Osteocyte (in vitro differentiated cells): ENCODE measurements around the gene LAPTM5. TPM values are rescaled to one million over a fixed set of nuclear protein-coding genes. Genes with fewer than 3 reads are reported as not detected.

Experiments used
- DNase-seq: peaks from one replicate; pipeline ENCODE4 v3.0.0; 2021; ENCODE audit warnings: mixed read lengths; ENCODE audit not compliant: unreplicated experiment; ENCODE audit errors: extremely low spot score
- H3K27ac Mint-ChIP-seq: one replicate; pipeline ENCODE4 v1.8.0; 2021; ENCODE audit warnings: mild to moderate bottlenecking, mixed read lengths; ENCODE audit not compliant: unreplicated experiment
- H3K27me3 Mint-ChIP-seq: one replicate; pipeline ENCODE4 v1.8.0; 2021; ENCODE audit warnings: mixed read lengths; ENCODE audit not compliant: unreplicated experiment
- H3K36me3 Mint-ChIP-seq: one replicate; pipeline ENCODE4 v1.8.0; 2021; ENCODE audit warnings: mixed read lengths; ENCODE audit not compliant: unreplicated experiment
- H3K4me1 Mint-ChIP-seq: one replicate; pipeline ENCODE4 v1.8.0; 2021; ENCODE audit warnings: mixed read lengths; ENCODE audit not compliant: unreplicated experiment
- H3K4me3 Mint-ChIP-seq: one replicate; pipeline ENCODE4 v1.8.0; 2021; ENCODE audit warnings: mild to moderate bottlenecking, moderate library complexity, mixed read lengths; ENCODE audit not compliant: unreplicated experiment
- H3K9me3 Mint-ChIP-seq: one replicate; pipeline ENCODE4 v1.8.0; 2021; ENCODE audit warnings: mixed read lengths; ENCODE audit not compliant: unreplicated experiment
- CTCF ChIP-seq: fragments of 200-600 bp; sonication (generic); IDR thresholded peaks from 2 replicates; pipeline ENCODE4 v1.5.0; 2021; ENCODE audit warnings: antibody characterized with exemption, mild to moderate bottlenecking, moderate library complexity
- total RNA-seq: library from RNA; stranded (reverse); gene quantifications from 2 replicates; pipeline ENCODE4 v1.2.1, GENCODE V29; 2021

Gene LAPTM5
- total RNA-seq, 1 donor from 2014 or later, result not detected

- no peak for DNase-seq
- H3K27ac Mint-ChIP-seq, result no peak overlapping the region
Observed at GRCh38 chr1:30775433-30775975, 17.9 kb upstream of the LAPTM5 start.

GRCh38 chr1:30774550-30775432 lies 17.2 kb upstream of the LAPTM5 start:
- Mint-ChIP-seq H3K27ac (no peak overlapping the region), H3K4me3 (no peak overlapping the region), H3K4me1 (no peaks in the 10 kb centered on the region), H3K27me3 (peaks cover 2% of the 10 kb centered on the region), H3K9me3 (no peaks in the 10 kb centered on the region), H3K36me3 (no peaks in the 10 kb centered on the region)
- DNase-seq, result no peak
- TF ChIP-seq CTCF, result no peak

More at GRCh38 chr1:30775433-30775975, 17.9 kb upstream of the LAPTM5 start:
- no peaks in the 10 kb centered on the region for H3K36me3 Mint-ChIP-seq
- no peak for TF ChIP-seq CTCF
- H3K4me3 Mint-ChIP-seq, result no peak overlapping the region
- H3K27me3 Mint-ChIP-seq, result peaks cover 2% of the 10 kb centered on the region
- H3K4me1 Mint-ChIP-seq, result no peaks in the 10 kb centered on the region
- no peaks in the 10 kb centered on the region for H3K9me3 Mint-ChIP-seq

GRCh38 chr1:30773722-30774358 lies 16.3 kb upstream of the LAPTM5 start:
- no peak for DNase-seq
- TF ChIP-seq CTCF, result no peak
- Mint-ChIP-seq H3K4me1 (no peaks in the 10 kb centered on the region), H3K27ac (no peak overlapping the region), H3K4me3 (no peak overlapping the region), H3K9me3 (no peaks in the 10 kb centered on the region), H3K36me3 (no peaks in the 10 kb centered on the region), H3K27me3 (peaks cover 2% of the 10 kb centered on the region)

- peaks cover 2% of the 10 kb centered on the region for H3K27me3 Mint-ChIP-seq
- H3K36me3 Mint-ChIP-seq, result no peaks in the 10 kb centered on the region
- DNase-seq, result no peak
- H3K9me3 Mint-ChIP-seq, result no peaks in the 10 kb centered on the region
- TF ChIP-seq CTCF, result no peak
- no peak overlapping the region for H3K27ac Mint-ChIP-seq
- no peaks in the 10 kb centered on the region for H3K4me1 Mint-ChIP-seq
- H3K4me3 Mint-ChIP-seq, result no peak overlapping the region
Observed at GRCh38 chr1:30771005-30771404, 13.4 kb upstream of the LAPTM5 start.

- no peak for DNase-seq
- H3K4me3 Mint-ChIP-seq, result no peak overlapping the region
- no peak overlapping the region for H3K27ac Mint-ChIP-seq
- peaks cover 2% of the 10 kb centered on the region for H3K27me3 Mint-ChIP-seq
- TF ChIP-seq CTCF, result no peak
- no peaks in the 10 kb centered on the region for H3K36me3 Mint-ChIP-seq
- no peaks in the 10 kb centered on the region for H3K9me3 Mint-ChIP-seq
- H3K4me1 Mint-ChIP-seq, result no peaks in the 10 kb centered on the region
Observed at GRCh38 chr1:30770150-30770549, 12.6 kb upstream of the LAPTM5 start.
